SK-MEL-5 (cell line): Measurements from ENCODE around the gene ARSJ. TPM values are rescaled to one million over a fixed set of nuclear protein-coding genes. Genes with fewer than 3 reads are reported as not detected.

Source experiments
- DNase-seq: peaks from one replicate; pipeline ENCODE4 v3.0.0-alpha.2; 2016; ENCODE audit warnings: low read depth, low spot score
- in situ Hi-C: cut with HindIII; loops from 2 replicates; pipeline ENCODE4 v1.10.0; 2016; ENCODE audit warnings: low sequenced_read_pairs, high pct_unique_total_duplicates, low pct_unique_long_range_greater_than_20kb
- total RNA-seq: library from RNA; depleted of rRNA; stranded (reverse); fragments of >200 nt; shearing (Covaris generic); gene quantifications from 2 replicates; pipeline ENCODE4 v1.2.3, GENCODE V29; 2014; rRNA removed

Gene ARSJ
- total RNA-seq, 1 experiment from 2014 or later, result 2.9 TPM

GRCh38 chr4:113882668-113883067 is 96.8 kb downstream of the ARSJ start:
- in situ Hi-C loops, result no loop called here
- no peak for DNase-seq

- in situ Hi-C loops, result no loop called here
- no peak for DNase-seq
Observed at GRCh38 chr4:113881256-113881655, 98.2 kb downstream of the ARSJ start.

- in situ Hi-C loops, result no loop called here
Observed at GRCh38 chr4:113880240-113881028, 99.0 kb downstream of the ARSJ start.

GRCh38 chr4:113878668-113879067 is 100.8 kb downstream of the ARSJ start:
- peak; percentile 36 for DNase-seq
- in situ Hi-C loops, result no loop called here

More at GRCh38 chr4:113880240-113881028, 99.0 kb downstream of the ARSJ start:
- DNase-seq, result no peak

- in situ Hi-C loops, result no loop called here
- no peak for DNase-seq
Observed at GRCh38 chr4:113874480-113874879, 105.0 kb downstream of the ARSJ start.

- in situ Hi-C loops, result no loop called here
- no peak for DNase-seq
Observed at GRCh38 chr4:113873508-113873907, 105.9 kb downstream of the ARSJ start.

- in situ Hi-C loops, result no loop called here
- no peak for DNase-seq
Observed at GRCh38 chr4:113872426-113873260, 106.8 kb downstream of the ARSJ start.

GRCh38 chr4:113871080-113871479 is 108.4 kb downstream of the ARSJ start:
- no peak for DNase-seq
- in situ Hi-C loops, result no loop called here

- in situ Hi-C loops, result no loop called here
- DNase-seq, result no peak
Observed at GRCh38 chr4:113869743-113870375, 109.6 kb downstream of the ARSJ start.

GRCh38 chr4:113866611-113867010 is 112.8 kb downstream of the ARSJ start:
- in situ Hi-C loops, result no loop called here
- no peak for DNase-seq

- no peak for DNase-seq
- in situ Hi-C loops, result no loop called here
Observed at GRCh38 chr4:113858924-113859323, 120.5 kb downstream of the ARSJ start.

GRCh38 chr4:113851816-113852215 is 127.6 kb downstream of the ARSJ start:
- DNase-seq, result no peak
- in situ Hi-C loops, result no loop called here

Other genes with a start within 250 kb of the ARSJ start
- 17.2 and 19.3 TPM in 2 replicates for gene CAMK2D, start 217.9 kb downstream of the ARSJ start, total RNA-seq